ENCODE data around the gene APOBEC3A.
A peak's percentile ranks its signal among the peaks of the same experiment; 100 is the strongest.

Gene APOBEC3A

GRCh38 chr22:38957046-38957770 is at the start of gene APOBEC3A:
TSS of gene APOBEC3A (plus strand) at chr22:38957609. CDS start at chr22:38957692, 83 bp downstream.
- DNase-seq (ENCODE audit: low spot score), result no peak

- DNase-seq (ENCODE audit: low spot score), result no peak
Measured at GRCh38 chr22:38907767-38908166, 49.6 kb upstream of the APOBEC3A start.

- no peak for DNase-seq (ENCODE audit: low spot score)
Measured at GRCh38 chr22:38911434-38911833, 46.0 kb upstream of the APOBEC3A start.

- no peak for DNase-seq (ENCODE audit: low spot score)
Measured at GRCh38 chr22:38919631-38920190, 37.7 kb upstream of the APOBEC3A start.

GRCh38 chr22:38921120-38921519 is 36.3 kb upstream of the APOBEC3A start:
- DNase-seq (ENCODE audit: low spot score), result no peak

GRCh38 chr22:38921806-38922205 is 35.6 kb upstream of the APOBEC3A start:
- no peak for DNase-seq (ENCODE audit: low spot score)

GRCh38 chr22:38923463-38924346 is 33.7 kb upstream of the APOBEC3A start:
- peak; percentile 96 for DNase-seq (ENCODE audit: low spot score)

GRCh38 chr22:38924347-38924952 is 33.0 kb upstream of the APOBEC3A start:
- peak; percentile 77 for DNase-seq (ENCODE audit: low spot score)

- no peak for DNase-seq (ENCODE audit: low spot score)
Measured at GRCh38 chr22:38925571-38926041, 31.8 kb upstream of the APOBEC3A start.

GRCh38 chr22:38927033-38927781 is 30.2 kb upstream of the APOBEC3A start:
- peak; percentile 48 for DNase-seq (ENCODE audit: low spot score)

GRCh38 chr22:38930512-38930911 is 26.9 kb upstream of the APOBEC3A start:
- DNase-seq (ENCODE audit: low spot score), result no peak

- peak; percentile 96 for DNase-seq (ENCODE audit: low spot score)
Measured at GRCh38 chr22:38935023-38935422, 22.4 kb upstream of the APOBEC3A start.

GRCh38 chr22:38935616-38936015 is 21.8 kb upstream of the APOBEC3A start:
- no peak for DNase-seq (ENCODE audit: low spot score)

- DNase-seq (ENCODE audit: low spot score), result no peak
Measured at GRCh38 chr22:38936562-38936961, 20.8 kb upstream of the APOBEC3A start.

- no peak for DNase-seq (ENCODE audit: low spot score)
Measured at GRCh38 chr22:38937036-38937435, 20.4 kb upstream of the APOBEC3A start.

- DNase-seq (ENCODE audit: low spot score), result no peak
Measured at GRCh38 chr22:38937541-38937940, 19.9 kb upstream of the APOBEC3A start.

- no peak for DNase-seq (ENCODE audit: low spot score)
Measured at GRCh38 chr22:38938221-38938620, 19.2 kb upstream of the APOBEC3A start.

GRCh38 chr22:38938925-38939324 is 18.5 kb upstream of the APOBEC3A start:
- DNase-seq (ENCODE audit: low spot score), result no peak

GRCh38 chr22:38940811-38941384 is 16.5 kb upstream of the APOBEC3A start:
- DNase-seq (ENCODE audit: low spot score), result no peak

- no peak for DNase-seq (ENCODE audit: low spot score)
Measured at GRCh38 chr22:38941488-38941987, 15.9 kb upstream of the APOBEC3A start.

- DNase-seq (ENCODE audit: low spot score), result no peak
Measured at GRCh38 chr22:38942702-38943101, 14.7 kb upstream of the APOBEC3A start.
